MM.1S (cell line): ENCODE data around the gene SLC9B2.

ENCODE experiments used
- DNase-seq: peaks from one replicate; pipeline ENCODE4 v3.0.0-alpha.2; 2015
- H2AFZ ChIP-seq: fragments of 300-600 bp; sonication (generic); 2 replicates; pipeline ENCODE4 v1.6.0; 2016; ENCODE audit warnings: antibody characterized with exemption, low read length
- H3F3A ChIP-seq: fragments of 300-600 bp; sonication (generic); 2 replicates; pipeline ENCODE4 v1.6.1; 2016; ENCODE audit warnings: mild to moderate bottlenecking, antibody characterized with exemption, low read length, moderate library complexity, mixed read lengths; ENCODE audit not compliant: insufficient read depth
- H3K27ac ChIP-seq: fragments of 300-600 bp; sonication (generic); 2 replicates; pipeline ENCODE4 v1.5.1; 2016; ENCODE audit warnings: mild to moderate bottlenecking, low read length
- H3K27me3 ChIP-seq: fragments of 300-600 bp; sonication (generic); replicated peaks from 2 replicates; pipeline ENCODE4 v1.6.0; 2016; ENCODE audit warnings: low read length; ENCODE audit not compliant: insufficient read depth
- H3K36me3 ChIP-seq: fragments of 300-600 bp; sonication (generic); replicated peaks from 2 replicates; pipeline ENCODE4 v1.6.1; 2016; ENCODE audit warnings: mild to moderate bottlenecking, low read length, mixed read lengths; ENCODE audit not compliant: insufficient read depth
- H3K4me1 ChIP-seq: fragments of 300-600 bp; sonication (generic); 2 replicates; pipeline ENCODE4 v1.6.1; 2016; ENCODE audit warnings: low read length, mixed read lengths
- H3K4me2 ChIP-seq: fragments of 300-600 bp; sonication (generic); 2 replicates; pipeline ENCODE4 v1.6.0; 2016; ENCODE audit warnings: low read depth, low read length
- H3K4me3 ChIP-seq: fragments of 300-600 bp; sonication (generic); 2 replicates; pipeline ENCODE4 v1.5.1; 2016; ENCODE audit warnings: low read length, mixed read lengths
- H3K79me2 ChIP-seq: fragments of 300-600 bp; sonication (generic); 2 replicates; pipeline ENCODE4 v1.6.1; 2016; ENCODE audit warnings: mixed run types, low read length, mixed read lengths
- H3K9ac ChIP-seq: fragments of 300-600 bp; sonication (generic); 2 replicates; pipeline ENCODE4 v1.6.1; 2016; ENCODE audit warnings: low read length, mixed read lengths
- H3K9me2 ChIP-seq: fragments of 300-600 bp; sonication (generic); replicated peaks from 2 replicates; pipeline ENCODE4 v1.6.1; 2016; ENCODE audit warnings: mild to moderate bottlenecking, low read length, mixed read lengths; ENCODE audit not compliant: insufficient read depth
- H3K9me3 ChIP-seq: fragments of 300-600 bp; sonication (generic); replicated peaks from 2 replicates; pipeline ENCODE4 v1.6.1; 2016; ENCODE audit warnings: mild to moderate bottlenecking, low read length, mixed read lengths; ENCODE audit not compliant: insufficient read depth
- H4K20me1 ChIP-seq: fragments of 300-600 bp; sonication (generic); 2 replicates; pipeline ENCODE4 v1.6.1; 2016; ENCODE audit warnings: mild to moderate bottlenecking, low read length, moderate library complexity, mixed read lengths; ENCODE audit not compliant: insufficient read depth
- EZH2 ChIP-seq: fragments of 300-600 bp; sonication (generic); optimal IDR thresholded peaks from 2 replicates; pipeline ENCODE3; 2017; ENCODE audit warnings: low read depth, mild to moderate bottlenecking, antibody characterized with exemption, low read length, mixed read lengths
- EZH2phosphoT487 ChIP-seq: fragments of 300-600 bp; sonication (generic); IDR thresholded peaks from 2 replicates; pipeline ENCODE4 v1.6.1; 2018; ENCODE audit warnings: antibody characterized with exemption, low read length
- TF ChIP-seq, protein P1 (sequence below): fragments of 300-600 bp; sonication (generic); IDR thresholded peaks from 2 replicates; pipeline ENCODE4 v1.5.1; 2016; ENCODE audit warnings: antibody characterized with exemption, low read length, mixed read lengths

SLC9B2 gene

DNA sequence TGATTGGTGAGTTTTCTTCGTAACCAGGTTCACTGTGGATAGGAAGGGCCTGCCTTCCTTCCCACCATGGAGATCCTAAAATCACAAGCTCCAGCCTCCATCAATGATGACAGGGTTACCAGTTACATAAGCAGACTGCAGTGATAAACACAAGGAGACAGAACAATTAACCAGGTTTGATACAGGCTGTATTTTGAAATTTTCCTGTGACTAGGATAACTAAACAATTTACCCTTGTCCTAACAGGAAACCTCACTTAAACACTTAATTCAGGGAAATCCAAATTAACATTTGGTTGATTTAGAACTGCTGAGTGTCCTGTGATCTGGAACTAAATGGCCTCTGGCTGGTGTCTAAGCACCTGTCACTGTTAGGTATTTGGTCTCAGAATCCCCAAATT is 3.1 kb upstream of the SLC9B2 start:
- no peak overlapping the region for H3K9ac ChIP-seq
- H3K27me3 ChIP-seq, result no peaks in the 10 kb centered on the region
- peaks cover 21% of the 10 kb centered on the region for H3K79me2 ChIP-seq
- no peaks in the 10 kb centered on the region for H3K36me3 ChIP-seq
- no peak overlapping the region for H2AFZ ChIP-seq
- TF ChIP-seq EZH2 (no peak), EZH2phosphoT487 (no peak)
- TF ChIP-seq, protein P1, sequence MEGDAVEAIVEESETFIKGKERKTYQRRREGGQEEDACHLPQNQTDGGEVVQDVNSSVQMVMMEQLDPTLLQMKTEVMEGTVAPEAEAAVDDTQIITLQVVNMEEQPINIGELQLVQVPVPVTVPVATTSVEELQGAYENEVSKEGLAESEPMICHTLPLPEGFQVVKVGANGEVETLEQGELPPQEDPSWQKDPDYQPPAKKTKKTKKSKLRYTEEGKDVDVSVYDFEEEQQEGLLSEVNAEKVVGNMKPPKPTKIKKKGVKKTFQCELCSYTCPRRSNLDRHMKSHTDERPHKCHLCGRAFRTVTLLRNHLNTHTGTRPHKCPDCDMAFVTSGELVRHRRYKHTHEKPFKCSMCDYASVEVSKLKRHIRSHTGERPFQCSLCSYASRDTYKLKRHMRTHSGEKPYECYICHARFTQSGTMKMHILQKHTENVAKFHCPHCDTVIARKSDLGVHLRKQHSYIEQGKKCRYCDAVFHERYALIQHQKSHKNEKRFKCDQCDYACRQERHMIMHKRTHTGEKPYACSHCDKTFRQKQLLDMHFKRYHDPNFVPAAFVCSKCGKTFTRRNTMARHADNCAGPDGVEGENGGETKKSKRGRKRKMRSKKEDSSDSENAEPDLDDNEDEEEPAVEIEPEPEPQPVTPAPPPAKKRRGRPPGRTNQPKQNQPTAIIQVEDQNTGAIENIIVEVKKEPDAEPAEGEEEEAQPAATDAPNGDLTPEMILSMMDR, result no peak
- H3K4me1 ChIP-seq, result peaks cover 7% of the 10 kb centered on the region; the same call in 1 of the 2 replicates
- H3F3A ChIP-seq, result peaks cover 23% of the 10 kb centered on the region
- H3K4me2 ChIP-seq, result no peak overlapping the region
- no peaks in the 10 kb centered on the region for H3K9me3 ChIP-seq
- H3K4me3 ChIP-seq, result no peak overlapping the region
- DNase-seq, result no peak
- no peak overlapping the region for H3K27ac ChIP-seq
- no peaks in the 10 kb centered on the region for H4K20me1 ChIP-seq
- H3K9me2 ChIP-seq, result no peaks in the 10 kb centered on the region

DNA sequence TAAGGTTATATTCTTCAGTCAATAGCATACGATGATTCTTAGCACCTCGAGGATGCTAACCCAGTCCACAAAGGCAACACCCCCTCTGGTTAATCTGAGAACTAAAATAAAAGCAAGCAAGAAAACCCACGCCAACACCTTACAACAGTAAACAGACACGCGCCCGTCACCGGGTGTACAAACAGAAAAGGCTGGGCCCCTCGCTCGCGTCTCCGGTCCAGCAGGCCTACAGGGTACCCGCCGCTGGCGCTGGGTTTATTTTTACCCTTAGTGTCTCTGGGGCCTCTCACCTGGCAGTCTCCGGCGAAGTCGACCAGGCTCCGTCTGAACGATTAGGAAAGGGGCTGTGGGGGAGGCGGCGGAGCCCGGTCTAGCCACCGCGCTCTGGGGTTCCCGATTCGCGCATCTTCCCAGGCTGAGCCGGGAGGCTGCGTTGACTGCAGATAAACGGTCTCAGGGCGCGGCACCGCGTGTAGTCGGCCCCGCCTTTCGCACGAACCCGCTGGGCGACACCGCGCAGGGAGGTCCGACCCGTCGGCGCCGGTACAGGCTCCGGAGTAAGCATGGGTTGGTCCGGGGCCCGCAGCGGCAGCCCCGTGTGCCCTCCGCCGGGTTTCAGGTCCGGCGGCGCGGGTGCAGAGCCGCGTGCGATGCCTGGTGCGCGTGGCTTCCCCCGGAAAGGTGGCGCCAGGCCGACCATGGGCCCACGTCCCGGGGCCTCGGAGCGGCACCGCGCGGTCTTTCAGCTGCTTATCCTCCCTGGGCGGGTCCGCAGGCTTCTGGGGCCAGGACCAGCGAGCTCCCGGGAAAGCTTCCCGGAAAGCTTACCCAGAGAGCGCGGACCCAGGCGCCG is 441 bp downstream of the SLC9B2 start:
- TF ChIP-seq, protein P1, result peak; percentile 18
- TF ChIP-seq EZH2phosphoT487, result no peak
- peak overlapping the region; percentile 97 for H3K4me3 ChIP-seq
- peak overlapping the region; percentile 96 for H3K9ac ChIP-seq
- H3K9me2 ChIP-seq, result no peaks in the 10 kb centered on the region
- peaks cover 16% of the 10 kb centered on the region for H3K4me1 ChIP-seq
- H2AFZ ChIP-seq, result peak overlapping the region; percentile 87
- H3K79me2 ChIP-seq, result peaks cover 49% of the 10 kb centered on the region
- peak overlapping the region; percentile 91 for H3K27ac ChIP-seq
- H3K27me3 ChIP-seq, result no peaks in the 10 kb centered on the region
- peak overlapping the region; percentile 87 for H3K4me2 ChIP-seq
- H3K9me3 ChIP-seq, result no peaks in the 10 kb centered on the region
- H3F3A ChIP-seq, result peaks cover 26% of the 10 kb centered on the region
- peak; percentile 72 for DNase-seq
- H3K36me3 ChIP-seq, result no peaks in the 10 kb centered on the region
- H4K20me1 ChIP-seq, result no peaks in the 10 kb centered on the region

DNA sequence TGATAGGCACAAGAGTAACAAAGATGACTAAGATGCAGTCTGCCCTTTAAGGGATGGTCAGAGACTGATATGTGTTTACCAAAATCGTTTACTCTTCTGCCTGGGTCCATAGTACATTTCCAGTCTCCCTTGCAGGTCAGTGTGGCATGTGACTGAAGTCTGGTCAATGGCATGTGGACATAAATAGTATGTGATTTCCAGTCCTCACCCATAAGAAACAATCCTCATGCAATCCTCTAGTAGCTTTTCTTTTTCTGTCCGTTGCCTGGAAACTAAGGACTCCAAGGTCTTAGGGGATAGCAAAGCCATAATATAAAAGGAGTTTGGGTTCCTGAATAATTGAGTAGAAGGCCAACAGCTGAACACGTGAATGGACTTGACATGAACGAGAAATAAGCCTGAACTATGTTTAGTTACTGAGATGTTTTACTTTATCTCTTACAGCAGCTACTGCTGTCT is 1.1 kb downstream of the SLC9B2 start:
- Histone ChIP-seq H3K9me3 (no peaks in the 10 kb centered on the region), H3K9ac (peak overlapping the region; percentile 96), H3F3A (peaks cover 26% of the 10 kb centered on the region), H2AFZ (peak overlapping the region; percentile 87), H3K36me3 (no peaks in the 10 kb centered on the region), H3K4me2 (peak overlapping the region; percentile 87), H4K20me1 (no peaks in the 10 kb centered on the region), H3K27me3 (no peaks in the 10 kb centered on the region), H3K9me2 (no peaks in the 10 kb centered on the region), H3K27ac (peak overlapping the region; percentile 91), H3K4me3 (peak overlapping the region; percentile 97), H3K79me2 (peaks cover 53% of the 10 kb centered on the region), H3K4me1 (peaks cover 16% of the 10 kb centered on the region)
- TF ChIP-seq, protein P1, result no peak
- DNase-seq, result peak; percentile 9
